Right atrium auricular region (tissue), 2 donors: Measurements from ENCODE around the gene MAEL. TPM values are rescaled to one million over a fixed set of nuclear protein-coding genes. Genes with fewer than 3 reads are reported as not detected.

Source experiments
- DNase-seq: peaks from one replicate; pipeline ENCODE4 v3.0.0-alpha.2; 2019; ENCODE audit warnings: low spot score
- H3K27ac ChIP-seq, 2 donors: fragments of 200-600 bp; sonication (generic); 1 replicate in 1 of 2; 2 replicates in 1 of 2; pipeline ENCODE4 v1.5.1; 2016 to 2019
- H3K27me3 ChIP-seq, 2 donors: fragments of 200-600 bp; sonication (generic); one replicate each; pipeline versions ENCODE4 v1.5.1 to v1.6.0; 2017 to 2019
- H3K36me3 ChIP-seq: fragments of 200-600 bp; sonication (generic); one replicate; pipeline ENCODE4 v1.5.1; 2016
- H3K4me1 ChIP-seq, 2 donors: fragments of 200-600 bp; sonication (generic); one replicate each; pipeline versions ENCODE4 v1.5.1 to v1.6.0; 2017 to 2019
- H3K4me3 ChIP-seq, 2 donors: fragments of 200-600 bp; sonication (generic); 1 replicate in 1 of 2; 2 replicates in 1 of 2; pipeline ENCODE4 v1.5.1; 2017 to 2019; ENCODE audit warnings: mild to moderate bottlenecking in 1 of 2, moderate library complexity in 1 of 2
- H3K9me3 ChIP-seq, 2 donors: fragments of 200-600 bp; sonication (generic); one replicate each; pipeline ENCODE4 v1.5.1; 2019
- CTCF ChIP-seq, 2 donors: fragments of 200-600 bp; sonication (generic); IDR thresholded peaks; one replicate each; pipeline ENCODE4 v1.5.1; 2019; ENCODE audit warnings: antibody characterized with exemption in 2 of 2
- total RNA-seq, 2 donors: library from RNA; depleted of rRNA; stranded (reverse); fragments of >200 nt; gene quantifications; one replicate each; pipeline ENCODE4 v1.1.0, GENCODE V29; 2016

MAEL gene
- total RNA-seq, result 1 to 10 TPM; 6.7 to 8.5 TPM

- no peak for TF ChIP-seq CTCF (IDR thresholded peaks at IDR 0.05)
- Histone ChIP-seq H3K4me3 (no peak within 1 kb of the TSS), H3K4me1 (no peaks in the 10 kb centered on the region), H3K9me3 (no peaks in the 10 kb centered on the region), H3K27me3 (no peaks in the 10 kb centered on the region), H3K27ac (no peak within 1 kb of the TSS), H3K36me3 (no peaks in the 10 kb centered on the region)
- no peak for DNase-seq
These were observed at the start of gene MAEL for GRCh38 chr1:166988974-166989515. Gene MAEL, plus strand, starts transcription at chr1:166989280. Its CDS starts 73 bp downstream, at chr1:166989353.

- H3K27me3 ChIP-seq, result no peaks in the 10 kb centered on the region
- H3K27ac ChIP-seq, result no peak overlapping the region
- H3K4me3 ChIP-seq, result no peak overlapping the region
- H3K4me1 ChIP-seq, result no peaks in the 10 kb centered on the region
- H3K36me3 ChIP-seq, result peaks cover 8% of the 10 kb centered on the region
- no peaks in the 10 kb centered on the region for H3K9me3 ChIP-seq
- no peak for DNase-seq
- TF ChIP-seq CTCF (IDR thresholded peaks at IDR 0.05), result no peak
These were observed 49.2 kb upstream of the MAEL start for GRCh38 chr1:166939741-166940375.

GRCh38 chr1:166944186-166944967 is 44.7 kb upstream of the MAEL start:
- no peaks in the 10 kb centered on the region for H3K27me3 ChIP-seq
- H3K4me1 ChIP-seq, result peaks cover 0 to 11% of the 10 kb centered on the region in 2 donors
- no peak overlapping the region for H3K4me3 ChIP-seq
- DNase-seq, result no peak
- no peaks in the 10 kb centered on the region for H3K9me3 ChIP-seq
- TF ChIP-seq CTCF (IDR thresholded peaks at IDR 0.05), result no peak
- H3K27ac ChIP-seq, result no peak overlapping the region
- H3K36me3 ChIP-seq, result no peaks in the 10 kb centered on the region

GRCh38 chr1:166947398-166948043 is 41.6 kb upstream of the MAEL start:
- no peak for TF ChIP-seq CTCF (IDR thresholded peaks at IDR 0.05)
- H3K4me1 ChIP-seq, result peaks cover 0 to 17% of the 10 kb centered on the region in 2 donors
- H3K36me3 ChIP-seq, result no peaks in the 10 kb centered on the region
- H3K9me3 ChIP-seq, result no peaks in the 10 kb centered on the region
- no peak for DNase-seq
- peak overlapping the region; percentile 26 to 30 for H3K27ac ChIP-seq
- H3K27me3 ChIP-seq, result no peaks in the 10 kb centered on the region
- H3K4me3 ChIP-seq, result peak overlapping the region; percentile 22 to 42

GRCh38 chr1:166948856-166949350 is 40.2 kb upstream of the MAEL start:
- Histone ChIP-seq H3K36me3 (no peaks in the 10 kb centered on the region), H3K27ac (no peak overlapping the region), H3K4me3 (no peak overlapping the region), H3K4me1 (peaks cover 0 to 17% of the 10 kb centered on the region in 2 donors), H3K27me3 (no peaks in the 10 kb centered on the region), H3K9me3 (no peaks in the 10 kb centered on the region)
- no peak for DNase-seq
- TF ChIP-seq CTCF (IDR thresholded peaks at IDR 0.05), result no peak
